ENCODE data around the gene PTGES3L.

Gene PTGES3L

DNA sequence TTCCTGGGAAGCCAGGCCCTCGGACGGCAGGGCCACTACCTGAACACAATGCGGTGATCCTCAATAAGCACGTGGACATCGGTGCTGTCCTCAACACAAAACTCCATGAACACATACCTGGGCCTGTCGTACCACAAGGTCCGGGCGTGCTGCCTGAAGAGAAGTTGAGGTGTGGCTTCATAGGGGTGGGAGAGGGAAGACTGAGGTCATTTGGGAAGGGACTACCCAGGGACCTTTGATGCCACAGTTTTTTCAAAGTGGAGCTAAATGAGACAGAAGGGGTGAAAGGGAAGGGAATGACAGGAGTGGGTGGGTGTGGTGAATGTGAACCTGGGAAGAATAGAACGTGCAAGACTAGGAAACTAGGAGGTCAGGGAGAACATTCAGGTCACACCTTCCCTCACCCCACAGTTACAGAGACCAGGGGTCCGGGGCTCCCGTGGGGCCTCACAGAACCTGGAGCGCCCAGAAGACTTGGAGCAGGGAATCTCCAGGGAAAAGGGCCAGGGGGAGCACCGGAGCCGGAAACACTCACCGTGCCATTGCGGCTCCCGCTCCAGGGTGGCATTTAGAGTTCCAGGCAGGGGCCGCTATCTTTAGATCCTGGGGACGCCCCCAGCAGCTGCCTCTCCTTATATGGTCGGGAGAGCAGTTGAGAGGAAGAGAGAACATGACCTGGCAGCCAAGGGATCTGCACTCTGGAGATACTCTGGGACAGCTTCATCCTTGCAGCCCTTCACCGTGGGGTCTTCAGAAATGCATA, at the start of gene PTGES3L:
PTGES3L (minus strand) TSS at position 570 of the 763 bp plus-strand sequence; CDS start at position 543, 27 bp downstream.
- DNase-seq, result no peak

DNA sequence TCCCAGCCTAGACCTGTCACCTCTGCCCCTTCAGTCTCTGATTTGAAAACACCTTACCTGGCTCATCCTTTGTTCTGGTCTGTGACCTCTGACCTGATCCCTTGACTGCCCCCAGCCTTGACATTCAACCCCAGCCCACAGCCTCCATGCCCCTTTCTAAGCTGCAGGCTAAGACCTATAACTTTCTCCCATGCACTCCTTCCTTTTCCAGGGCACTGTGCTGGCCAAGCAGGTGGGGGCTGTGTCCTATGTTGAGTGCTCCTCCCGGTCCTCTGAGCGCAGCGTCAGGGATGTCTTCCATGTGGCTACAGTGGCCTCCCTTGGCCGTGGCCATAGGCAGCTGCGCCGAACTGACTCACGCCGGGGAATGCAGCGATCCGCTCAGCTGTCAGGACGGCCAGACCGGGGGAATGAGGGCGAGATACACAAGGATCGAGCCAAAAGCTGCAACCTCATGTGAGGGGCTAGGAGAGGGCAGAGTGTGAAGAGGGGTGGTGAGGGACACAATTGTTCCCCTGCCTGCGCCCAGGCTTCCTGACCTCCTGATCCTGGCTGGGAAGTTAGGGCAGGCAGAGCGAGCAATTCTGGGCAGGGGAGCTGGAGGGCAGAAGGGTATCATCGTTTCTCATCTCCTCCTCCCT, 48.5 kb upstream of the PTGES3L start:
- DNase-seq, result no peak

DNA sequence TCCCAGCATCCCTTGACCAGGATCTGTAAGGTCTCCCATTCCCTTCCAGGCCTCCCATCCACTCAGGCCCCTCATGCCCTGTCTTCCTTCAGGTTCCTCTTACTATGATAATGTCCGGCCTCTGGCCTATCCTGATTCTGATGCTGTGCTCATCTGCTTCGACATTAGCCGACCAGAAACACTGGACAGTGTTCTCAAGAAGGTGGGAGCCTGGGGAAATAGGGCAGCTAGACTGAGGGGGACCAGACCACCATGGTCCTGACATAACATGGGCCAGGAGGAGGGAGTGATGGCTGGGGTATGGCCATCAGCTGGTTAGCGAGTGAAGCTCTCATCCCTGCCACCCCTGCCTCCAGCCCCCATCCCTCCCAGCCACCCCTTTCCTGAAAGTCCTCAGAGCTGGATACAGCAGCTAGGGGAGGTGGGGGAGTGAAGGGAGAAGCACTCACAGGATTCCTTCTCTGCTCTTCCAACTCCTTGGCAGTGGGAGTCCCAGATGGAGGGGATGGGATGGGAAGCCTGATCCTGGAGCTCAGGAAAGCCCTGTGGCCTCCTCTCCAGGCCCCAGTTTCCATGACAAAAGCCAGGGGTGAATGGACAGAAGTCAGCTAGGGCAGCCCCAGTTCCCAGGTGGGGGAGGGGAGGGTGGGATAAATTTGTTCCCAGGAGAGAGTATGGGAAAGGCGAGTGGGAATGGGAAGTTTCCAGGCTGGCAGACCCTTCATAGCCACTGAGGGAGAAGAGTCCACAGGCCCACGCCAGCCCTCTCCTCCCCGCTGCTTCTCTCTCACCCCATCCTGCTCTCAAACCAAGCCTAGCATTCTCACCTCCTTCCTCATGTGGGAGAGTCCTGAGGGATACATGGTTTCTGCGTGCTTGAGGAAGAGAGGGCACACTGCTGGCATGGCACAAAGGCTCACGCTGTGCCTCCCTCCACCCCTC, 47.5 kb upstream of the PTGES3L start:
- no peak for DNase-seq

DNA sequence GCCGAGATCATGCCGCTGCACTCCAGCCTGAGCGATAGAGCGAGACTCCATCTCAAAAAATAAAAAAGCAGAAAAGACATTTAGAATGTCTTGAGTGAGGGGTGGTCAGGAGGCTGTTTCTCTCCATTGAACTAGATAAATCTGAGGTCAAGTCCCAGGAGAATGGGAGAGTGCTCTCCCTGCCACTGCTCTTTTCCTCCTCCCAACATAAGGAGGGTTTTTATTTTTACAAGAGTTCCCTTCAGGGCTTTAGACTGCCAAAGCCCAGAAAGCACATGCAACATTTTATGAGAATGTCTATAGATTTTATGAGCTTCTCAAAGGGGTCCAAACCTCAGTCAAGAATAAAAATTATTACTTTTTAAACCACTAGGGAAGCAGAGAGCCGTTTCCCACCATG, 46.7 kb upstream of the PTGES3L start:
- DNase-seq, result no peak

DNA sequence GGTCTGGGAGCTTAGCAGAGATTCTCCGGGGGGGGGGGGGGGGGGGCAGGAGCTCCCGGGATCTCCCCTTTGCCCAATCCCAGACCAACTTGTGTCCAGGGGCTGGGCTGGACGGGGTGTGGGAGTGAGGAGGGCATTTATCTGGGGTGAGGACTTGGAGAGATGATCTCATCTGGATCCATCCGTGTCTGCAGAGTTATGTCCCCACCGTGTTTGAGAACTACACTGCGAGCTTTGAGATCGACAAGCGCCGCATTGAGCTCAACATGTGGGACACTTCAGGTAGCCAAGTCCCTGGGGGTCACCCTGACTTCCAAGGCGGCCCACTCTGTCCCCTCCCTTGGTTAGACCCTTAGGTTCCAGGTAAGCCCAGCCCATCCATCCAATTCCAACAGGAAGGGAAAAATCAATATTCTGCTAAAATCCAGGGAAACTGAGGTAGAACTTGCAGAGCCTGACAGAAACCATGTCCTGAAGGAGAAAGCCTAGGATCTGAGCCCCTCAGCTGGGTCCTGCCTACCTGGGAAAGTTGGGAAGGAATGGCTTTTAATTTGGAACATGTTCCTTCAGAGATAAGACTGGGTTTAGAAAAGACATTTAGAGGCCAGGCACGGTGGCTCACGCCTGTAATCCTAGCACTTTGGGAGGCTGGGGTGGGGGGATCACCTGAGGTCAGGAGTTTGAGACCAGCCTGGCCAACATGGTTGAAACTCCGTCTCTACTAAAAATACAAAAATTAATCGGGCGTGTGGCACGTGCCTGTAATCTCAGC, 46.1 kb upstream of the PTGES3L start:
- DNase-seq, result no peak

DNA sequence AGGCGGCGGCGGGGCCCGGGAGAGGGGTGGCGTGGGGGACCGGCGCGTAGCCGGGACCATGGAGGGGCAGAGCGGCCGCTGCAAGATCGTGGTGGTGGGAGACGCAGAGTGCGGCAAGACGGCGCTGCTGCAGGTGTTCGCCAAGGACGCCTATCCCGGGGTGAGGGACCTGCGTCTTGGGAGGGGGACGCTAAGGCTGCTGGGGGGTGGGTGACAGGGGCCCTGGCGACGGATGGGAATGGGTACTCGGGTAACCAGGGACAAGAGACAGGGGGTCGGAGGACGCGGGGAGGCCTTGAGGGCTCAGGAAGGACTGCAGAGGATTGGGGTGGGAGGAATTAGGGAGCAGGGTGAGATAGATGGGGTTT, 45.4 kb upstream of the PTGES3L start:
- no peak for DNase-seq

DNA sequence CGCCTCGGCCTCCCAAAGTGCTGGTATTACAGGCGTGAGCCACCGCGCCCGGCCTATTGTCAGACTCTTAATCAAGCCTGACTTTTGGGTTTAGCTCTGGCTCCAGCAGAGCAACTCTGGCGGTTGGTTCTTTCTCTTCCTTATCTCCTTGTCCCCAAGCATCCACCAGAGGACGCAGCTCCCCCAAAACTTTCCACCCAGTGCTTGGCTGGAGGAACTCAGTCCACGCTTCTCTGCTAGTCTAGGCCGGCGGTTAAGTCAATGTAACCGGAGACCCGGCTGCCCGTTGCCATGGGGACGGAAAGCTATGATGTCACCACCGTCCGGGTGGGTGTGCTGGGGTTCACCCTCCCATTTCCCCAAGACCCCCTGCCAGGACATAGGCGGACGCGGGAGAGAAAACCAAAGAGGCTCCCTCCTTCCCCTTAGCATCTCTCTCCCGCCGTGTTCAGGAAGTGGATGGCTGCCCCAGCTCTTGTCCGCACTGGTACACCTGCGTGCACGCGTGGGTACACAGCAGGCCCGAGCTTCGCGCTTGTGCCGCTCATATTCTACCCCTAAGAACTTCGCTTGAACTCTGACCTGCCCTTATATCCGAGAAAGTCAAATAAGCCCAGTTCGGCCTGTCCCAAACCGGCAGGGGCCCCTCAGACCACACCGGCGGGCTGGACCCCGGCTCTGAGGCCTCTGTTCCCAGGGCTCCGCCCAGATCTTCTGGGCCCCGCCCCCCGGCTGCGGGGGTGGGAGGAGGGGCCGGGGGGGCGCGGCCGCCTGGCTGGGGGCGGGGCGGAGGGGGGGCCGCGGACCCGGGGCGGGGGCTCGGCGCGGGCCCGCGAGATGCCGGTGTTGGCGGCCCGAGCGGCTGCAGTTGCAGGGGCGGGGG, 44.8 kb upstream of the PTGES3L start, which contains the start of gene RND2:
RND2 (plus strand) TSS at position 825 of the 883 bp plus-strand sequence. CDS start 117 bp downstream, outside the sequence.
- DNase-seq, result peak; percentile 88

DNA sequence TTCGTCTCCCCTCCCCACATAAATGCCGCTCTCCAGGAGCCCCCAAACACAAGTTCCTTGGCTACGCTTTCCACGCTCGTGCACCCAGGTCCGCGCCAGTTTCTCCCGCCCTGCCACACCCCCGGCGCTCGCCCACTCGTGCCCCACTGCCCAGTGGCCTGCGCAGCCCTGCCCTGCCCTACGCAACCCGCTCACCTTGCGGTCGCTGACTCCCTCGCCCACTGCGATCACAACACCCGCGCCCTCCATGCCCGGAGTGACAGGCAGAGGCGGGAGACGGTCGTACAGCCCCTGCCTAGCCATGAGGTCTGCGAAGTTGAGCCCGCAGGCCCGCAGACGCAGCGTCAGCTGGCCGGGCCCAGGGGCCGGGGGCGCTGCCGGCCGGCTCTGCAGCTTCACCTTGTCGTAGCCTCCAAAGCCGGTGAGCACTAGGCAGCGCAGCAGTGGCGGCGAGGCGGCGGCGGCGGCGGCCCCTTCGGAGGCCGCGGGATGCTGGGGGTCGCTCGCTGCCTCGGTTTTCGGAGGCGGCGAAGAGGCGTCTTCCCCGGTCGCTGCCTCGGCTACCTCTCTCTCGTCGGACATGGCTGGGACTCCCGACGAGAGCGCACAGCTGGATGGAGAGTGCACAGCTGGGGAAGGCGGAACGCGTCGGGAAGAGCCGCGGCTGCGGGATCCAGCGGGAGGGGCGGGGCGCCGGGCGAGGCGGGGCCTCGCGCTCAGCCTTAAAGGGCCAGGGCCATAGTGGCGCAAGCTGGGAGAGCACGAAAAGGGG, 42.0 kb upstream of the PTGES3L start, which contains the start of gene VAT1:
VAT1 (minus strand) TSS at position 645 of the 772 bp plus-strand sequence; CDS start at position 582, 63 bp downstream.
- peak; percentile 46 for DNase-seq

DNA sequence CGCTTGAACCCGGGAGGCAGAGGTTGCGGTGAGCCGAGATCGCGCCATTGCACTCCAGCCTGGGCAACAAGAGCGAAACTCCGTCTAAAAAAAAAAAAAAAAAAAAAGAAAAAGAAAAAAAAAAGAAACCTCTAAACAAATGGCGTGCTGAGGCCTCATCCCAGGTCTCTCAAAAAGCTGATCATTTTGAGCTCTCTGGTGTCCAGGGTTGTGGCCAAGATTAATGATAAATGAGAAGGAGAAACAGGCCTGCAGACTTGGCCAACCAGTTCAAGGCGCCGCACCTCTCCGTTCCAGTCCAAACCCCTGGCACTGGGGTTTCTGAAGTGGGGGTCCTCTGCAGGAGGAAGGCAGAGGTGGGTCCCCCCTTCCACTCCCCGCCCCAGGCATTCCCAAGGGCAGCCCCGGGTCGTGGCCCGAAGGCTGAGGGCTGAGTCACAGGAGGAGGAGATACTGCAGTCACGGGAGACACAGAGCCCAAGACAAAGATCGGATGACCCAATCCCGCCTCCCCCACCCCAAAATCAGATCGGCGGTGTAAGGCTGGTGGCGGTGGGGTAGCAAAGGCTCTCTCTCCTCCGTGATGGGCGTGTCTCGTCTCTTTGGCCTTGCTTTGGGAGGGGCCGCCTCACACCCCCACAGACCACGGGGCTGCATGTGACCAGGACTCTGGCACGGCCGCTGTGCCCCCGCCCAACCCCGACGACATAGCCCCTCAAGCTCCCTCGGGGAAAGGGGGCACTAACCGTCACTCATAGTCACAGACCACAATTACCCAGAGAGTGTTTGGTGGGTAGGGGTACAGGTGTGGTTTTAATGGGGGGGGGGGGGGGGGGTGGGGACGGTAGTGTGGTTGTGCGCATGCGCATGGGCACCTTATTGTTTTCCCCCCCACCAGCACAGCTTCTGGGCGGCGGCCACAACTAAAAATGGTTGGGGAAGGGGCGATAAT, 41.2 kb upstream of the PTGES3L start:
- DNase-seq, result peak; percentile 39

DNA sequence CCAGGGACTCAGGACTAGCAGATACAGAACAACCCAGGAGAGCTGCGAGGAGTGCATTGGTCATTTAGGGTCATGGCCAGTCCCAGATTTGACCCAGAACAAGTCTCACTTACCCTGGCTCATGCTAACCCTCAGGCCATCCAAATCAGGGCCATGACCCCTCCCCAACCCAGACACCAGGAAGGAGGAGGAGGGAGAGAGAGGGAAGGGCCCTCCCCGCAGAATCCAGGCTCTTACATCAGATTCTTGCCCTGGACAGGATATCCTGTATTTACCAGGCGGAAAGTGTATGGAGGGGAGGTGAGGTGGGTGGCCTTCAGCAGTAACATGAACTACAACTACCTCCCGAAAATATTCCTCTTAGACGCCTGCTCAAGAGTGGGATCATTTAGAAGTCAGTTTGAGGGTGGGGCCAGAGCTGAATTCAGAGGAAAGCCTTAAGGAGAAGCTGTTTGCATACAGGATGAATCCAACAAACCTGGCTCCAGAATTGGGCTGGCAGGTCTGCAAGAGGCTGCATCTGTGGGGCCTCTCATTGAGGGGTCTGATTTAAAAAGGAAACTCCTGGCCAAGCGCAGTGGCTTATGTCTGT, 40.2 kb upstream of the PTGES3L start:
- DNase-seq, result no peak

DNA sequence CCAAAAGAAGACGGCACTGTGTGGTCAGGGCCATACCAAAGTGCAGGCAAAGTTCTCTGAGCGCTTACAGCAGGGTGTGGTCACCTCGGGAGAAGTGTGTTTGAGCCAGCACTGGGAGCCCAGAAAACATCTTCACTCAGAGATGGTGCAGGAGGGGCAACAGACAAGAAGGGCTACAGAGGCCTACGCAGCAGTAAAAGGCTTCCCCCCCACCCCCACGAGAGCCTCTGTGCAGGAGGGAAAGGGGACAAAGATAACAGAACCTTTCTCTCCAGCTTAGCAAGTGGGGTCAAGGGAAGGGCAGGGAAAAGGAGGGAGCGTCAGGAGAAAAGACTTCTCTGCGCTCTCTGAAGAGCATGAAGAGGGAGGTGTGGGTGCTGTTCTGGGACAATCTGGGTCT, 39.5 kb upstream of the PTGES3L start:
- DNase-seq, result no peak

DNA sequence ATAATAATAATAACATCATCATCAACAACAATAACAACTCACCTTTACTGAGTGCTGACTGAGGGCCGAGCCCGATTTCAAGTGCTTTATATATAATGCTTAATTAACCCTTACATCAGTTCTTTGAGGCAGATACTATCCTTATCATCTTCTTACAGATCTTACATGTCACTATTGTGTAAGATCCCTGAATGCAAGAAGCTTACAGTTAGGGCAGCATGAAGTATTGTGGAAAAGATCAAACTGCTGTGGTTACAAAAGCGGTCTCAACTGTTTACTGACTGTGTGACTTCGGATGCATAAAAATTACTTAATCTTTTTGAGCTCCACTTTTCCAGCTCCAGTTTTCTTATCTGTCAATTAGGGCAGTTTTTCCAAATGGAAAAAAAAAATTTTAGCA, 39.1 kb upstream of the PTGES3L start:
- no peak for DNase-seq

DNA sequence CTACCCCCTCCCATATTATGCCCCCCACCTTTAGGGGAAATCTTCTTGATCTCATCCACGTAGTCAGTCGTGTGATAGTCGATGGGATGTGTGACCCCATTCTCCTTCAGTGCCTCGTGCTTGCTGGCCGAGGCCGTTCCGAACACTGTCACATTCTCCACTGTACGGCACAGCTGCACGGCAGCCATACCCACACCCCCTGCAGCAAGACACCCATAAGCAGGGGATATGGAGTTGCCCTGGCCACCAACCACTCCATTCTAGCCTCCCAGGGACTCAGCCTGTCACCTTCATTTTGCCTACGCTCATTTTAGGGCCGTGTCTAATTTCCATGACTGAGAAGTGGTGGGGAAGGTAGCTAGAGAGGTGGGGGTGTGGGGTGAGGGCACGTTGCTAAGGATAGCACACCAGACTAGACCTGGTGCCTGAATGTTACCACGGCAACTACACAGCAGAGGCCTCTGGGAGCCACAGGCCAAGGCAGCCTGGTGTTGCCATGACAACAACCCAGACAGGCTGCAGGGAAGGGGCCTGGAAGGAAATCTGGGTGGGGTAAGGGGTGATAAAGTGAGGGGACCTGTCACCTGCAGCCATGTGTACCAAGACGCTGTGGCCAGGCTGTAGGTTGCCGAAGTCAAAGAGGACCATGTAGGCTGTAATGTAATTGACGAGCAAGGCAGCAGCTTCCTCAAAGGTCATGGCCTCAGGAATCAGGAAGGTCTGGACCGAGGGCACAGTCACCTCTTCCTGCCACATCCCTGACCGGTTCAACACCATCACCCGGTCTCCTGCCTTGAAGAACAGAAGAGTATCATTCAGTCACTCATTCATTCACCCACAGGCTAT, 38.4 kb upstream of the PTGES3L start:
- peak; percentile 63 for DNase-seq

DNA sequence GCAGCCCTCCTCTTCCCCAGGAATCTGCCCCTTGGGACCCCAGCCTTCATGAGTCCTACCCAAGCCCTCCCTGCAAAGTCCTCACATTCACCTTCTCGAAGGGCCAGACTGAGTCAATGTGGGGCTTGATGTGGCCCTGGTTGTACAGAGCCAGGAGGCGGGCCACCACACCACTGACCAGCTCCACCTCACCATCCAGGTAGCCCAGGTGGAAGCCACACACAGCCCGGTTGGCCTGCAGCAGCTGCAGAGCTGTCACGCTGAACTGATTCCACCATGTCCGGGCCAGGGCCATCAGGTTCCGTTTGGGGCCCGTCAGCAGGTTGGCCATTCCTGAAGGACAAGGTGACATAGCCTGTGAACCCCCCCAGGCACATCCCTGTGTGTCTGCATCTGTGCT, 36.3 kb upstream of the PTGES3L start:
- DNase-seq, result no peak

DNA sequence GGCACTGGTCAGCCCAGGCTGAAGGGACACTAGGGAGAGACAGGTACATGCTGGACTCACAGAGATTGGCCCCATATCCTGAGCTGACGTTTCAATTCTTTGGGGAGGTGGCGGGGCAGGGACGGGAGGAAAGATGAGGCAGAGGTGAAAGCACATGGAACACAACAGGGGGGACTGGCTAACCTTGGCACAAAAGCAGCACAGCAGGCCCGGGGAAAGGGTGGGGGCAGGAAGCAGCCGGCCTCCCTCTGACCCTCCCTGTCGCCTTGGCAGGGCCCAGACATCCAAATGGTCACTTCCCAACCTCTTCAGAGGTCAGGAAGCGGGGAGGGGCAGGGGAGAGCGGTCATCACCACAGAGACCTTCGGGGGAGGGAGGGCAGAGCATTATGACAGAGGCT, 35.7 kb upstream of the PTGES3L start:
- no peak for DNase-seq

DNA sequence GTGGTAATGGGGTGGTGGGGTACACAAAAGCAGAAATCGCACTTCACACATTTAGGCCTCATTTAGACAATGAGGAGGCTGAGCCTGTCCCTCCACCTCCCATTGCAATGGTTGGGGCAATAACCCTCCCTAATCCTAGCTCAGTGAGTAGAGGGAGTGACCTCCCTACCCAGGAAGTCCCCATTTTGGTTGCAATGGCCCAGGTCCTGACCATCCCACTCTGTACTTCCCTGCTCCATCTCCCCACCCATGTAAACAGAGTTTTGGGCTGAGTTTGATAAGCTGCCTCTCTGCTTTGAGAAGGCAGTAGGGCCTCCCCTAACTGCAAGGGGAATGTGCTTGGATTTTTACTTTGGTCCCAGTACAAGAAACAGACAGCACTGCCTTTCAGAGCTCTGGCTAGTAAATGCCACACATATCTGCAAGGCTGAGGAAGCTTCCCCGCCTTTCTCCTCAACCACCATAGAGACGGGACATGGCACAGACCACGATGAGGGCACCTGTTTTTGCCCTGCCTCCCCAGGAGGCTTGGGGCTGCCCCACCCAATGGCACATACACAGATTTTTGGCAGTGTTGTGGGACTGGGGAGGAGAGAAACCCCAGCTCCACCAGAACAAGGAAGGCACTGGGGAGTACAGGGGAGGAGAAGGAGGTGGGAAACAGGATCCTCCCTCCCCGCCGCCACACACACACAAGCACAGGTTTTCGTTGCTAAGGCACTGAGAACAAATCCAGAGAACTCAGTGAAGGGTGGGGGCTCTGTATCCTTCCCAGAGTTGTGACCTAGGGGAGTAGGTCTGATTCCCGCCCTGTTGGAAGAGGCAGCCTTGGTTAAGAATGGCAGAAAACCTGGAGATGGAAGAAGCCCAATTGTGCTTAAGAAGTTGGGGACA, 35.0 kb upstream of the PTGES3L start:
- no peak for DNase-seq

Data from CD4-positive, alpha-beta T cell treated with Interferon gamma for 1 hour (primary cell).